ENCODE measurements around the gene FGGY.
"Not testable (repeated sequence)": the region's sequence is repeated elsewhere in the genome, so short reads cannot be mapped to it uniquely, and the experiment has no call there.

Gene FGGY

DNA sequence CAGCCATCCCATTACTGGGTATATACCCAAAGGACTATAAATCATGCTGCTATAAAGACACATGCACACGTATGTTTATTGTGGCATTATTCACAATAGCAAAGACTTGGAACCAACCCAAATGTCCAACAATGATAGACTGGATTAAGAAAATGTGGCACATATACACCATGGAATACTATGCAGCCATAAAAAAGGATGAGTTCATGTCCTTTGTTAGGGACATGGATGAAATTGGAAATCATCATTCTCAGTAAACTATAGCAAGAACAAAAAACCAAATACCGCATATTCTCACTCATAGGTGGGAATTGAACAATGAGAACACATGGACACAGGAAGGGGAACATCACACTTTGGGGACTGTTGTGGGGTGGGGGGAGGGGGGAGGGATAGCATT lies 241.6 kb downstream of the FGGY start:
- not testable (repeated sequence) for H3K27ac ChIP-seq (ENCODE audit: low read depth, low read length); H3K9ac ChIP-seq (ENCODE audit: low read depth, low read length); H3K36me3 ChIP-seq (ENCODE audit: control insufficient read depth, insufficient read depth, low read length); H3K4me1 ChIP-seq (ENCODE audit: control insufficient read depth, insufficient read depth, low read length); H3K9me3 ChIP-seq (ENCODE audit: control insufficient read depth, insufficient read depth, low read length); H3K4me3 ChIP-seq (ENCODE audit: low read depth, low read length); H3K27me3 ChIP-seq (ENCODE audit: control insufficient read depth, insufficient read depth, low read length)

DNA sequence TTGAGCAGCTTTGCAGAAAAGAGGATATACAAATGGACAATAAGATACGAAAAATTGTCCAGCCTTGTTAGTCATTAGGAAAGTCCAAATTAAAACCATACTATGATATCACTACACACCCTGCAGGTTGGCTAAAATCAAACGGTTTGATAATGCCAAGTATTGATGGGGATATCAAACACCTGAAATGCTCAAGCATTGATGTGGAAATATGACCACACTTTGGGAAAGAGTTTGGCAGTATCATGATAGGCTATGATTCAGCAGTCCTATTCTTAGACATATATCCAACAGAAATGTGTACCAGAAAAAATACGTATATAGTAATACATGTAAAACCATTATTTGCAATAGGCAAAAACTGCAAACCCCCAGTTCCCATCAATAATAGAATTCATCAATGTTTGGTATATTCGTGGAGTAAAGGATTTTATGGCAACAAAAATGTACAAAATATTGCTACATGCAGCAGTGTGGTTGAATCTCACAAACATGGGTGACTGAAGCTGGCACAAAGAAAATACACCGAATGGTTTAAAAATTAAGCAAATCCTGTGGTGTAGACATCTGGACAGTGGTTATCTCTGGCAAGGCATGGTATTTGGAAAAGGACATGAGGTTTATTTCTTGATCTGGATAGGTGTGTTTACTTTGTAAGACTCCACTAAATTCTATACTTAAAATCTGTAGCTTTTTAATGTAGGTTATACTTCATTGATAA lies 243.2 kb downstream of the FGGY start:
- no peaks in the 10 kb centered on the region for H3K27me3 ChIP-seq (ENCODE audit: control insufficient read depth, insufficient read depth, low read length)
- no peak overlapping the region for H3K9ac ChIP-seq (ENCODE audit: low read depth, low read length)
- no peak overlapping the region for H3K4me3 ChIP-seq (ENCODE audit: low read depth, low read length)
- no peaks in the 10 kb centered on the region for H3K36me3 ChIP-seq (ENCODE audit: control insufficient read depth, insufficient read depth, low read length)
- no peak overlapping the region for H3K27ac ChIP-seq (ENCODE audit: low read depth, low read length)
- no peaks in the 10 kb centered on the region for H3K4me1 ChIP-seq (ENCODE audit: control insufficient read depth, insufficient read depth, low read length)
- H3K9me3 ChIP-seq (ENCODE audit: control insufficient read depth, insufficient read depth, low read length), result no peaks in the 10 kb centered on the region

DNA sequence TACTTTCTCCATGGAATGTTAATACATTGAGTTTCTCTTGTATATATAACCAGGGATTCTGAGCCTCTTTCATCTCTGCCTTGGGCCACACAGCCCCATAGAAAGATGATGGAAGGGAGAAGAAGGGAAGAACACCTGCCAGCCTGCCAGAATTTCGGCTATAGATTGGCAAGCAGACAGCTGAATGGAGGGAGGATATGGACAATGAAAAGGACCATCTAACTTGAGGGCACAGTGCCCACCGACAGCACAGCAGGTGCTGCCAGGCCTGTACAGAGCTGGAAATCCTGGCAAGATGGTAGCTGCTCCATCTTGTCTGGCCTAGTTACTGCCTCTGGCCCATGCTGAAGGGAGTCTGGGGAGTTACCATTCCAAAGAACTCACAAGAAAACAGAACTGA lies 244.3 kb downstream of the FGGY start:
- no peaks in the 10 kb centered on the region for H3K4me1 ChIP-seq (ENCODE audit: control insufficient read depth, insufficient read depth, low read length)
- H3K4me3 ChIP-seq (ENCODE audit: low read depth, low read length), result no peak overlapping the region
- no peak overlapping the region for H3K27ac ChIP-seq (ENCODE audit: low read depth, low read length)
- no peaks in the 10 kb centered on the region for H3K36me3 ChIP-seq (ENCODE audit: control insufficient read depth, insufficient read depth, low read length)
- no peak overlapping the region for H3K9ac ChIP-seq (ENCODE audit: low read depth, low read length)
- no peaks in the 10 kb centered on the region for H3K27me3 ChIP-seq (ENCODE audit: control insufficient read depth, insufficient read depth, low read length)
- H3K9me3 ChIP-seq (ENCODE audit: control insufficient read depth, insufficient read depth, low read length), result no peaks in the 10 kb centered on the region

DNA sequence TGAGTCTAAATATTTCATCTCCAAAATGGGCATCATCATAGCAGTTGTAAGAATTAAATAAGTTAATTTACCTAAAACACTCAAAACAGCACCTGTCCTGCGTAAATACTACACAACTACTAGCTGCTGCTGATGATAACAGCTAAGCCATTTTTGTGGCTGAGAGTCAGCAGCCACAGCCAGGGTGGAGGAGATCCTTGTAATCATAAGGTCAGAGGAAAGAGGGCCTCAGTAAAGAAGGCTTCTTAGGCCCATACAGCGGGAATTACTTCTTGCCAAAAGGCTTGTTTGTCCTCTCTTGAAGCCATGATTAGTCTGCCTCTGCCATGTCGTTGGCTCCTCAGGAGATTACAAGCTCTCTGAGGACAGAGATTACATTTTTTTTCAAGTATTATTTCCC lies 245.0 kb downstream of the FGGY start:
- no peaks in the 10 kb centered on the region for H3K27me3 ChIP-seq (ENCODE audit: control insufficient read depth, insufficient read depth, low read length)
- H3K9ac ChIP-seq (ENCODE audit: low read depth, low read length), result no peak overlapping the region
- no peaks in the 10 kb centered on the region for H3K36me3 ChIP-seq (ENCODE audit: control insufficient read depth, insufficient read depth, low read length)
- no peaks in the 10 kb centered on the region for H3K4me1 ChIP-seq (ENCODE audit: control insufficient read depth, insufficient read depth, low read length)
- no peaks in the 10 kb centered on the region for H3K9me3 ChIP-seq (ENCODE audit: control insufficient read depth, insufficient read depth, low read length)
- H3K27ac ChIP-seq (ENCODE audit: low read depth, low read length), result no peak overlapping the region
- no peak overlapping the region for H3K4me3 ChIP-seq (ENCODE audit: low read depth, low read length)

DNA sequence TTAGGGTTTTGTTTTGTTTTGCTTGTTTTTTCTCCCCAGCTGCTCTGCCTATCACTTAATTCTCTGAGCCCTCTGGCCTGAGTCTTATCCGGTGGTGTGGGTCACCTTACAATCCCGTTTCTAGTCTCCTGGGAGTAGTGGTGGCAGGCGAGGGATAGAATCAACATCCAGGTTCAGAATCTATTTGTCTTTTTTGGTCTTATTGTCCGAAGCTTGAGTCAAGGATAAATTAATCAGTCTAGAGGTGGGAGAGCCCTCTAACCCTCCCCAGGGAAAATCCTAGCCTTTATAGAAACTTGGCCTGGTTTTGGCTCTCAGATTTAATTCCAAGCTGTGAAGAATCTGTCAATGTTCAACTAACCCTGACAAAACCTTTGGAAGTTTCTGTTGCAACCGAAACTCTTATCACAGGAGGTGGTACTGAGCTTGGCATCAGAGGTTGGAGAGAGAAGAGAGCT lies 246.3 kb downstream of the FGGY start:
- Histone ChIP-seq H3K4me3 (ENCODE audit: low read depth, low read length) (no peak overlapping the region), H3K27ac (ENCODE audit: low read depth, low read length) (no peak overlapping the region), H3K9ac (ENCODE audit: low read depth, low read length) (no peak overlapping the region), H3K4me1 (ENCODE audit: control insufficient read depth, insufficient read depth, low read length) (no peaks in the 10 kb centered on the region), H3K27me3 (ENCODE audit: control insufficient read depth, insufficient read depth, low read length) (no peaks in the 10 kb centered on the region), H3K9me3 (ENCODE audit: control insufficient read depth, insufficient read depth, low read length) (no peaks in the 10 kb centered on the region), H3K36me3 (ENCODE audit: control insufficient read depth, insufficient read depth, low read length) (no peaks in the 10 kb centered on the region)

DNA sequence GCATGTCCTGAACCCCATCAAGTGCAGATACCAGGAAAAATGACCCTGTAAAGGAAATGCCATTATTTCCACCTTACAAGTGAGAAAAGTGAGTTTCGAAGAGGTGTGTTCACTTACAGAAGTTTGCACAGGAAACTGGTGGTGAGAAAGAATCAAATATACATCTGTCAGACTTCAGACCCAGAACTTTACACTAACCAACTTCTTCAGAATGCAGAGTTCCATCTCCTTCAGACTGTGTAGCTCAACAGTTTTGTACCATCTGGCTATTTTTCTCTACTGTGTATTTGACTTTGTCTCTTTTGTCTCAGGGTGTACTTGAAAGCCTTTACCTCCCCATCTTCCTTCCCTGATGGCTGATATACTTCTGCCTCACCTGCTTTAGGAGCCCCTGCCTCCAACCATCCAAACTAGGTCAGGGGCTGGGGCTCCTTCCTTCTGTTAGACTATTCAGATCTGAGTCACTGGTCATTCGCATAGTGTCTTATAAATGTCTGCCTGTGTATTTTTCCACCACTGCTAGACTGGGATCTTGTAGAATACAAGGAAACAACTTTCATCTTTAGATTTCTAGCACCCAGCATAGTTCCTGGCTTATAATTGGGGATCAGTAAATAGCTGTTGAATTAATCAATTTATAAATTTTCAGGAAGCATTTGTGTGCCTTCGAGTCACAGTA lies 247.9 kb downstream of the FGGY start:
- Histone ChIP-seq H3K4me3 (ENCODE audit: low read depth, low read length) (no peak overlapping the region), H3K9me3 (ENCODE audit: control insufficient read depth, insufficient read depth, low read length) (no peaks in the 10 kb centered on the region), H3K27ac (ENCODE audit: low read depth, low read length) (no peak overlapping the region), H3K4me1 (ENCODE audit: control insufficient read depth, insufficient read depth, low read length) (no peaks in the 10 kb centered on the region), H3K9ac (ENCODE audit: low read depth, low read length) (no peak overlapping the region), H3K36me3 (ENCODE audit: control insufficient read depth, insufficient read depth, low read length) (no peaks in the 10 kb centered on the region), H3K27me3 (ENCODE audit: control insufficient read depth, insufficient read depth, low read length) (no peaks in the 10 kb centered on the region)

DNA sequence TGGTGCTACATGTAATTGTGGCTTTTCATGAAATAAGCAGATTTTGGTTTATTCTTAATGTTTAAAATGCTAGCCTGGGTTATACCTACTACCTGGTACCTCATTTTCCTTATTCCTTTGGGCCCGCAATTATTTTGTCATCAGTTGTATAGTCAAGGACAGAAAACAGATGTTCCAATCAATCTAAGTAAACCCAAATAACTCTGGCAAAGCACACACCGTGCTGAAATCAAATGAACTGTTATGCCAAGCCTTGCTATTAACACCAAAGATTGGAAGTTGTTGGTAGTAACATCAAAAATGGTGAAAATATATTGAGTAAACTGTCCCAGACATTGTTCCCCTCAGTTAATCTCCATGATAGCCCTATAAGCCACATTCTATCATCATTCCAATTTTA lies 248.9 kb downstream of the FGGY start:
- Histone ChIP-seq H3K4me1 (ENCODE audit: control insufficient read depth, insufficient read depth, low read length) (no peaks in the 10 kb centered on the region), H3K9me3 (ENCODE audit: control insufficient read depth, insufficient read depth, low read length) (no peaks in the 10 kb centered on the region), H3K27me3 (ENCODE audit: control insufficient read depth, insufficient read depth, low read length) (no peaks in the 10 kb centered on the region), H3K9ac (ENCODE audit: low read depth, low read length) (no peak overlapping the region), H3K4me3 (ENCODE audit: low read depth, low read length) (no peak overlapping the region), H3K27ac (ENCODE audit: low read depth, low read length) (no peak overlapping the region), H3K36me3 (ENCODE audit: control insufficient read depth, insufficient read depth, low read length) (no peaks in the 10 kb centered on the region)

DNA sequence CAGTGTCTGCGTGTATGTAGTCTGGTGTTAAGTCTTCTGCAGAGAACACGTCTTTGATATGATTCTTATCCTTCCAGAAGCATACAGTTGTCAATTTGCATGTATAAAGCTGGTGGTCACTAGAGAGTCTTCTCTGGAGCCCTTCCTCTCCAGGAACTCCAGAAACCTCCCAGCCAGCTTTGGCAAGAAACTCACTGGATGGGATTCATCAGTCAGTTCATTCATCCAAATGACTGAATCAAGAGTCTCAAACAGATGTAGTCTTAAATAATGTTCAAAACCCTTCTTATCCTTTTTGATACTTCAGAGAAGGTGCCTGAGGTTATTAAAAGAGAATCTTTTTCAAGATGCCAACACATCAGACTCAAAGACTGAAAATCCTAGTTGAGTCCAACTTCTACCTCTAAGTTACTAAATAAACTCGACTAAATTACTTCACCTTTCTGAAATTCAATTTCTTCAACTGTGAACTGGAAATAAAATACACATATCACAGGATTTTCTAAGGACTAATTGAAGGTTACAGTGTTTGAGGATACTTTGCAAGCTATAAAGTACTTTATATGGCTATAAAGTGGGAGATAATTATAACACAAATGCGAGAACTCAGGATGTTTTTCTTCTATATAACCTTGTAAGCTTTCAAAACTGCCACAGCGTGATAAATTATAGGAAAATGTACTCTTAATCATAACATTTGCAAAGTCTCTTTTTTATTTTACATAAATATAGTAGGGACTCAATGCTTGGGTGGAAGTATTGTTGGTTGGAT lies 252.4 kb downstream of the FGGY start:
- Histone ChIP-seq H3K9ac (ENCODE audit: low read depth, low read length) (no peak overlapping the region), H3K9me3 (ENCODE audit: control insufficient read depth, insufficient read depth, low read length) (no peaks in the 10 kb centered on the region), H3K36me3 (ENCODE audit: control insufficient read depth, insufficient read depth, low read length) (no peaks in the 10 kb centered on the region), H3K27ac (ENCODE audit: low read depth, low read length) (no peak overlapping the region), H3K4me1 (ENCODE audit: control insufficient read depth, insufficient read depth, low read length) (no peaks in the 10 kb centered on the region), H3K27me3 (ENCODE audit: control insufficient read depth, insufficient read depth, low read length) (no peaks in the 10 kb centered on the region), H3K4me3 (ENCODE audit: low read depth, low read length) (no peak overlapping the region)

DNA sequence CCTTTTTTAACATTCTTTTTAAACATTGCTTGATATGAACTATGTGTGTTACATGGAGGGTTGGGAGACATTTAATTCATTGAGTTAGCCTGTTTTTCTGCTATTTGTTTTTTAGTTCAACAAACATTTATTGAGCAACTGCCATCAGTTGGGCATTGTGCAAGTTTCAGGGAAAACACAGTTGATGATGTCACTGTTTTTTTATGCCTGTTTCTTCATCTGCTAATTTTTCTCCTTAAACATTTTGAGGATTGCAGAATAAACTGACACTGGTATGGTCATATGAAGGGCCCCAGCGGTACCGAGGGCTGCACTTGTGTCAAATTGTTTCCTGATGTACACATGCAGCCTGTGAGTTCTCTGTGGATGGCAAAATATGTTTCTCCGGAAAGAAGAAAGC lies 253.0 kb downstream of the FGGY start:
- Histone ChIP-seq H3K4me1 (ENCODE audit: control insufficient read depth, insufficient read depth, low read length) (no peaks in the 10 kb centered on the region), H3K27me3 (ENCODE audit: control insufficient read depth, insufficient read depth, low read length) (no peaks in the 10 kb centered on the region), H3K9me3 (ENCODE audit: control insufficient read depth, insufficient read depth, low read length) (no peaks in the 10 kb centered on the region), H3K27ac (ENCODE audit: low read depth, low read length) (no peak overlapping the region), H3K36me3 (ENCODE audit: control insufficient read depth, insufficient read depth, low read length) (no peaks in the 10 kb centered on the region), H3K4me3 (ENCODE audit: low read depth, low read length) (no peak overlapping the region), H3K9ac (ENCODE audit: low read depth, low read length) (no peak overlapping the region)

DNA sequence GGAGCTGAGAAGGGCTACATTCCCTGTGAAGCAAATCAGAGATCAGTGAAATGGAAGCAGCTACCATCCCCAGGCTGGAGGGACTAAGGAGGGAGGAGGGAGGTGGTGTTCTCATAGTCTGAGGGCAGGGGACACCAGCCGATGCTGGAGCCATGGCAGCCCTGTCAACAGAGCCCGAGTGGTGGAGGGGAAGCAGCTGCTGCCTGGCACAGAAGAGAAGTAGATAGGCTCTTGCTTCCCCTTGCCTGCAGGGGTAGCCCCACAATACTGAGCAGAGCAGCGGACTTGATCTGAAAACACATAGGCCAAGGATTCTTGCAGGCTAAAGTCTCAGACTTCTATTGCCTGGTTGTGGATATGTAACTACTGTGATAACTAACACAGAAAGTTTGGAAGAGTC lies 255.1 kb downstream of the FGGY start:
- Histone ChIP-seq H3K9me3 (ENCODE audit: control insufficient read depth, insufficient read depth, low read length) (no peaks in the 10 kb centered on the region), H3K27me3 (ENCODE audit: control insufficient read depth, insufficient read depth, low read length) (no peaks in the 10 kb centered on the region), H3K9ac (ENCODE audit: low read depth, low read length) (no peak overlapping the region), H3K36me3 (ENCODE audit: control insufficient read depth, insufficient read depth, low read length) (no peaks in the 10 kb centered on the region), H3K4me1 (ENCODE audit: control insufficient read depth, insufficient read depth, low read length) (no peaks in the 10 kb centered on the region), H3K27ac (ENCODE audit: low read depth, low read length) (no peak overlapping the region), H3K4me3 (ENCODE audit: low read depth, low read length) (no peak overlapping the region)

DNA sequence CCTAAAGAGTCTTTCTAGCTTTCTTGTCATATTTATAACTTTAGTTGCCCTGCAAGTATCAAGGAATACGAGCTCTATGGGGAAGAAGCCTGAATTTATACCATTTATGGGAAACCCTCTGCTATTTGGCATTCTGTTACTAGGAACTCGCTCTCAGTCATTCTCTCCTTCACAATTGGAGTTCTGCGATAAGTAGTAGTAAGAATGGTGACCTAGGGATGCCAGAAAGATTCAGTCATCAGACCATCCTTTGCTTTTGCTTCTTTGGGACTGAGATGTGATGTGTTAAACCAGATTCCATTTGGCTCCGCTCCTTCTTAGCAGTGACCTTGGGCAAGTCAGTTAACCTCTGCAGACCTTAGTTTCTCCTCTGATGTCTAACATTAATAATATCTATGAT lies 256.5 kb downstream of the FGGY start:
- Histone ChIP-seq H3K4me3 (ENCODE audit: low read depth, low read length) (no peak overlapping the region), H3K27ac (ENCODE audit: low read depth, low read length) (no peak overlapping the region), H3K4me1 (ENCODE audit: control insufficient read depth, insufficient read depth, low read length) (no peaks in the 10 kb centered on the region), H3K9me3 (ENCODE audit: control insufficient read depth, insufficient read depth, low read length) (no peaks in the 10 kb centered on the region), H3K36me3 (ENCODE audit: control insufficient read depth, insufficient read depth, low read length) (no peaks in the 10 kb centered on the region), H3K9ac (ENCODE audit: low read depth, low read length) (no peak overlapping the region), H3K27me3 (ENCODE audit: control insufficient read depth, insufficient read depth, low read length) (no peaks in the 10 kb centered on the region)
